ENCODE results near the gene CMYA5.
"Not testable (repeated sequence)": the region's sequence is repeated elsewhere in the genome, so short reads cannot be mapped to it uniquely, and the experiment has no call there.

The CMYA5 gene

GRCh38 chr5:79753877-79754645, 64.4 kb downstream of the CMYA5 start:
- no peak for DNase-seq

DNA sequence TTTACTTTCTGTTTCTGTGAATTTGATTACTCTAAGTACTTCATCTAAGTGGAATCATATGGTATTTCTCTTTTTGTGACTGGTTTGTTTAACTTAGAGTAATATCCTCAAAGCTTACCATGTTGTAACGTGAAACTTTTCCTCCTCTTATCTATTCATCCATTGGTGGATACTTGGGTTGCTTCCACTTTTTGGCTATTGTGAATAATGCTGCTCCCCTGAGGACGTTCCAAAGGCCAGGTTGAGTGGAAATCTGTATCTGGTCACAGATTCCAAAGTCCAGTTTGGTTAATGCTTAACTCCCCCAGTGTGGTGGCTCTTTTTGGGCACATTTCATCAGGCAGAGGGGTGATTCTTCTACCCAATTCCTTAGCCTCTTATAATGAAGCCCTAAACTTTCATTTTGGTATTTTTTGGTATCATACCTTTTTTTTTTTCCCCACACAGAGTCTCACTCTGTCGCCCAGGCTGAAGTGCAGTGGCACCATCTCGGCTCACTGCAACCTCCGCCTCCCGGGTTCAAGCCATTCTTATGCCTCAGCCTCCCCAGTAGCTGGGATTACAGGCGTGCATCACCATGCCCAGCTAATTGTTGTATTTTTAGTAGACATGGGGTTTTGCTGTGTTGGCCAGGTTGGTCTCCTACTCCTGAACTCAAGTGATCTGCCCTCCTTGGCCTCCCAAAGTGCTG, 65.4 kb downstream of the CMYA5 start:
- DNase-seq = no peak

- no peak for DNase-seq
Measured at GRCh38 chr5:79756076-79756475, 66.4 kb downstream of the CMYA5 start.

- DNase-seq = no peak
Measured at GRCh38 chr5:79759436-79759835, 69.8 kb downstream of the CMYA5 start.

GRCh38 chr5:79759848-79760247, 70.2 kb downstream of the CMYA5 start:
- DNase-seq = no peak

- DNase-seq = no peak
Measured at GRCh38 chr5:79762929-79763328, 73.3 kb downstream of the CMYA5 start.

GRCh38 chr5:79764147-79764546, 74.5 kb downstream of the CMYA5 start:
- not testable (repeated sequence) for DNase-seq

- DNase-seq = no peak
Measured at GRCh38 chr5:79771387-79771786, 81.8 kb downstream of the CMYA5 start.

DNA sequence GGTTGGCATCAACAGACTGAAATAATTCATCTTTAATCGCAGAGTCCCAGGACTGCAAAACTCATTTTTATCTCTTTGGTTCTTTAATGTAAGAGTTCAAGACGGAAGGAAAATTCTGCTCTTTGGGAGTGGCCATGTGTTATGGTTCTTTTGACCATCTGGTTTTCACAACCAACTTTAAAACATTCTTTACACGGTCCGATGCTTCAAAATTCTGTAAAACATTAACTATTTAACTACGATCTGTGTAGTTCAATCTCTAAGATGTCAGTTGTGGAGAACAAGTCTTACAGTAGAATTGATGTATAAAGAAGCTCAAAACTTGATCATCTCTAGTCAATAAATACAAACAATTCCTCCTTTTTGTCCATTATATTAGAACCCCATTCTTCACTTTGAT, 83.0 kb downstream of the CMYA5 start:
- DNase-seq = no peak

- DNase-seq = no peak
Measured at GRCh38 chr5:79773612-79774011, 84.0 kb downstream of the CMYA5 start.

- no peak for DNase-seq
Measured at GRCh38 chr5:79774171-79774854, 84.7 kb downstream of the CMYA5 start.

DNA sequence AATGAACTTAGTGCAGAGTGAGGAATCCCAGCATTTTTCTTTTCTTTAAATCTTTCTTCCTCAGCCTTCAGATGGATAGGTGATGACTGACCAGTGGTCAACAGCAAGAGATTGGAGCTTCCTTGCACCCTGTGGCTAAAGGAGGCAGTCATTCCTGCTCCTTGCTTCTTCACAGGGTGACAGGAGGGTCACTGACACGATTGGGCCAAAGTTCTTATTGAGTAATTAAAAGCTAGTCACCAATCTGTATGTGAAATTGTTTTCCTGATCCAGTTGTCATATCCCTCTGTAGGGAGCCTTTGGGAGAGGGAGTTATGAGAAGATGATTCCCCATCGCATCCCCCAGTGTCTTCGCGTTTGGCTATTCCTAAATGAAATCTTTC, 85.2 kb downstream of the CMYA5 start:
- DNase-seq = no peak

DNA sequence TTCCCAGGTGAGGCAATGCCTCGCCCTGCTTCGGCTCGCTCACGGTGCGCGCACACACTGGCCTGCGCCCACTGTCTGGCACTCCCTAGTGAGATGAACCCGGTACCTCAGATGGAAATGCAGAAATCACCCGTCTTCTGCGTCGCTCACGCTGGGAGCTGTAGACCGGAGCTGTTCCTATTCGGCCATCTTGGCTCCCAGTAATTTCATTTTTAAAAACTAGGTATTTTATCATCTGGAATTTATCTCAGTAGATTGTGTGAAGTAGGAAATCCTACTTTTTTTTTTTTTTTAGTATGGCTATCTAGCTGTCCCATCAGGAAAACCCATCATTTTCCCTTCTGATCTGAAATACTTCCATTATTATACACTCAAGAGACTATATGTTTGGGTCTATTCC, 95.1 kb downstream of the CMYA5 start:
- not testable (repeated sequence) for DNase-seq

- DNase-seq = no peak
Measured at GRCh38 chr5:79785983-79786382, 96.3 kb downstream of the CMYA5 start.

DNA sequence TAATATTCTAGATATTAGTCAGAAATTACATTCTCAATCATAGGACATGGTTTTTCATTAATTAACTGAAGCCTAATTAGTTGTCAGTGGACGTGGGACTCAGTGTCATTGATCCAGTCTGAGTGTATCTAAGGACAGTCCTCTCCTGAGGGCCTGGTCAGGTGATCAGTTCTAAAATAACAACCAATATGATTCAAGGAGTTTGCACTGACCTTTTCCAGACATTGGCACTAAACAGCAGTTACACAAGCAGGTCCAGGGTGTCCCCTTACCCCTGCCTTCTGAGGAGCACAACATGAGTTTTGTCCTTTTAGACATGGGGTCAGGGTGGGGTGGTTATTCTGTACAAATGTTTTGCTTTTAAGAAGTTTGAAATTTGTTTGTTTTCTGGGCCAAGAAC, 97.8 kb downstream of the CMYA5 start:
- DNase-seq = no peak

DNA sequence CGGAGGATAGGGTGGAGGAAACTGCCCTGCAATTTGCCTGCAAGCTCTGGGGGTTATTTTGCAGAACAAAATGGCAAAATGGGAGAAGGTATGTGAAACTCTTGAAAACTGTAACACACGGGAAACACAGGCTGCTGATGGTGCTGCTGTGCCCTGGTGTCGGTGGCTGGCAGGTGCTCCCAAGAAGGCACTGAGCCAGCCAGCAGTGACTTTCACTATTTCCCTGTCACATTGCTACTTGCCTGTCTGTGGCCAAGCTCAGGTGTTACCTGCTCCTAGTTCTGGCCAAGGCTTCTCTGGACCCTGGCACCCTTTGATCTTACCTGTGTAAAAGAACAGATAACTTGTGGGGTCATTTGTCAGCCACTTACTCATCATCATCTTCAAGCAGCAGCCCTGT, 102.2 kb downstream of the CMYA5 start:
- no peak for DNase-seq

DNA sequence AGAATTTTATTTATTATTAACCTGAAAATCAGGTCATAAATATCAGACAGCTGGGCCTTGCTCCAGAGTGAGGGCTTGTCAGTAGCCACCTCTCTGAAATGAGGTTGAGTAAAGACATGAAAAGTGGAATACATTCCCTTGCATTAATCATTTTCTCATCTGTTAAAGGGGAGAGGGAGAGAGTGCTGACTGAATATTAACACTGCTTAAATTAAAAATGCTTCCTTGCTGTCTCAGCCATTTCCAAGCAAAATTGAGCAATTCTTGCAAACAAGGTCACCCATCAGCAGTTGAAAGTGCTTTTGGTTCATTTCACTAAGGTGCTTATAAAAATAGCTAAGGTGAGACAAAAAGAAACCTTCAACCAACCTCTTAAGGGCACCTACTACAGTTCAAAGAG, 102.8 kb downstream of the CMYA5 start:
- DNase-seq = no peak

DNA sequence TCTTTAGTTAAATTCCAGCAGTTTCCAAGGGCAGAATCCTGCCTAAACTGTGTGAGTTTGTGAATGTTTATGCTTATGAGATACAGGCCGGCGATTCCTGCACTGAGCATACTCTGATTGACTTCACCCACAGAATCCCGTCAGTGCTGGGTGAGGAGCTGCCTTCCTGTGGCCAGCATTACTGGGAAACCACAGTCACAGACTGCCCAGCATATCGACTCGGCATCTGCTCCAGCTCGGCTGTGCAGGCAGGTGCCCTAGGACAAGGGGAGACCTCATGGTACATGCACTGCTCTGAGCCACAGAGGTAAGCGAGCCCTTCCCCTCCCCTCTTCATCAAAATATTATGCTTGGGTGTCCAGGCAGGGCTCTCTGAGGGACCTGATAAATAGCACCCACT, 103.7 kb downstream of the CMYA5 start:
- DNase-seq = no peak

GRCh38 chr5:79793722-79794121, 104.1 kb downstream of the CMYA5 start:
- peak; percentile 2 for DNase-seq

DNA sequence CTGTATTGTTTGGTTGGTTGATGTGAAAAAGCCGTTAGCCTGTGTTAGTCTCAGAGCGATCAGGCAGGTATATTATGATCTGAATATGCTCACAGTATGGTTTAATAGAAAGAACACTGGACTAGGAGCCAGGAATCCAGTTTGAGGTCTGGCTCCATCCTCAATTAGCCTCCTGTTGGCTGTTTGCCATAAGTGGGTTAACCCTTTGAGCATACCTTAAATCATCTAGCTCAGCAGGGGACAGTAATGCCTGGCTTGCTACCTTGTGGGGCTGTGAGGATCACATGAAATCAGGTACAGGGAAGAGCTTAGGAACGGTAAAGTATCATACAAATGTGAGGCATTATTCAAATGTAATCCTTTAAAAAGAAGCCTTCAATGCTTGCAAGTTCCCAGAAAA, 104.7 kb downstream of the CMYA5 start:
- no peak for DNase-seq

DNA sequence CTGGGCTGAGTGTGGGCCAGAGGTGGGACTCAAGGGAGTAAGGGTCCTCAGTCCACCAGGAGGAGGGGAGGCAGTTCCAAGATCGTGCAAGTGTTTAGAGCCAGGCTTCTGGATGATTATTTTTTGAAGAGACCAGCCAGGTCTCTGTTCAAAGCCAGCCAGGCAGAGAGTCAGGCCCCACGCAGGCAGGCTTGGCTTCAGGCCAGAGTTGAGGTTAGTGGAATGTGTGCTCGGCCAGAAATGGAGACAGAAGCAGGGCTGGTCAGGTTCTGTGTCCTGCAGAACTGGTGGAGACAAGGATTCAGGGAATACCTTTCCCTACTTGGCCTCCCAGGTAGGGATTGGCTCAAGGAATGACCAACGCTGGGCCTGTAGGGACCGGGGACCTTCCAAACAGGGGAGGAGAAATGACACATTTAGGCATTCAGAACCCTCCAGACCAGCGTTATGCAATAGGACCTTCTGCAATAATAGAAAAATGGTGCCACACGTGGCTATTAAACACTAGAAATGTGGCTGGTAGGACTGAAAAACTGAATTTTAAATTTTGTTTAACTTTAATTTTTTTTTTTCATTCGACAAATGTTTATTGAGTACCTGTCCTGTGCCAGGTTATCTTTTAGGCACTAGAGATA, 106.2 kb downstream of the CMYA5 start:
- peak; percentile 15 for DNase-seq

GRCh38 chr5:79798893-79799590, 109.4 kb downstream of the CMYA5 start:
- no peak for DNase-seq

Measured in MV-4-11 (cell line).